ENCODE measurements around the gene RAP1GAP2.

GRCh38 chr17:2880050-2880449 lies 83.8 kb downstream of the RAP1GAP2 start:
- TF ChIP-seq CTCF (IDR thresholded peaks at IDR 0.05; ENCODE audit: low read length) (no peak), EZH2 (IDR thresholded peaks at IDR 0.05; ENCODE audit: borderline replicate concordance, low read length) (no peak)

Data from OCI-LY1 (cell line).